KMS-11 (cell line): ENCODE data around the gene LGSN.

Experiments used
- H2AFZ ChIP-seq: fragments of 200-600 bp; sonication (generic); 2 replicates; pipeline ENCODE4 v1.6.1; 2016; ENCODE audit warnings: antibody characterized with exemption, mixed run types, low read depth
- H3K27ac ChIP-seq: fragments of 200-600 bp; sonication (generic); 2 replicates; pipeline ENCODE4 v1.6.1; 2016; ENCODE audit warnings: mild to moderate bottlenecking, mixed run types
- H3K27me3 ChIP-seq: fragments of 200-600 bp; sonication (generic); 2 replicates; pipeline ENCODE4 v1.6.1; 2017; ENCODE audit warnings: mild to moderate bottlenecking, low read depth, mixed run types, moderate library complexity; ENCODE audit not compliant: insufficient read depth
- H3K36me3 ChIP-seq: fragments of 200-600 bp; sonication (generic); 2 replicates; pipeline ENCODE4 v1.6.1; 2017; ENCODE audit warnings: mild to moderate bottlenecking, mixed run types; ENCODE audit not compliant: insufficient read depth
- H3K4me1 ChIP-seq: fragments of 200-600 bp; sonication (generic); 2 replicates; pipeline ENCODE4 v1.6.1; 2016; ENCODE audit warnings: mild to moderate bottlenecking, low read depth, mixed run types; ENCODE audit not compliant: poor library complexity, severe bottlenecking
- H3K4me2 ChIP-seq: fragments of 200-600 bp; sonication (generic); 2 replicates; pipeline ENCODE4 v1.7.0; 2016; ENCODE audit warnings: mild to moderate bottlenecking, mixed run types
- H3K4me3 ChIP-seq: fragments of 200-600 bp; sonication (generic); IDR thresholded peaks from 2 replicates; pipeline ENCODE4 v1.6.1; 2017; ENCODE audit warnings: low read depth, low read length, mixed read lengths; ENCODE audit not compliant: insufficient read depth
- H3K79me2 ChIP-seq: fragments of 200-600 bp; sonication (generic); 2 replicates; pipeline ENCODE4 v1.6.1; 2016; ENCODE audit warnings: low read depth, mixed run types; ENCODE audit not compliant: insufficient read depth
- H3K9ac ChIP-seq: fragments of 200-600 bp; sonication (generic); 2 replicates; pipeline ENCODE4 v1.6.1; 2016; ENCODE audit warnings: mild to moderate bottlenecking, mixed run types
- H4K20me1 ChIP-seq: fragments of 200-600 bp; sonication (generic); 2 replicates; pipeline ENCODE4 v1.6.1; 2016; ENCODE audit warnings: mild to moderate bottlenecking, mixed run types; ENCODE audit not compliant: insufficient read depth
- CTCF ChIP-seq: fragments of 200-600 bp; sonication (generic); conservative IDR thresholded peaks from 2 replicates; pipeline ENCODE4 v1.6.1; 2017; ENCODE audit warnings: low read depth, mild to moderate bottlenecking, antibody characterized with exemption, low read length, moderate library complexity, mixed read lengths

LGSN gene

DNA sequence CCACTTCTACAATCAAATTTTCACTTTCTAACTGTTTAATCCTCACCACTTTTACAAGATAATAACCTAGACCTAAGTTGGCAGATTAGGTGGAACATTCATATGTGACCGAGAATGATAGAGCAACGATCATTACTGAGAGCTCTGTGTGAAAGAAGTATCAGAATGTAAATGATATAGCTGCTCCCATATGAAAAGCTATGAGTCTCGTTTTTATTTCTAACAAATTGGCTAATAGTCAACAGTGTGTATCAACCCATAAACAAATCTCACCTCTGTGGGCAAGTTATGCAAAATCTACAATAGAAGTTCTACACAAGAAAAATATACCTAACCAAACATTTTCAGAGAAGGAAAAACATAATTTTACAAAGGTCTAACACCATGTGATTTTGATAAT lies 3.7 kb downstream of the LGSN start:
- no peak for TF ChIP-seq CTCF
- Histone ChIP-seq H3K4me2 (no peak overlapping the region), H3K79me2 (no peaks in the 10 kb centered on the region), H3K27me3 (no peaks in the 10 kb centered on the region), H4K20me1 (no peaks in the 10 kb centered on the region), H2AFZ (no peak overlapping the region), H3K4me1 (no peaks in the 10 kb centered on the region), H3K9ac (no peak overlapping the region), H3K36me3 (no peaks in the 10 kb centered on the region), H3K4me3 (no peak overlapping the region), H3K27ac (no peak overlapping the region)

GRCh38 chr6:63313111-63313510 lies 6.7 kb downstream of the LGSN start:
- TF ChIP-seq CTCF: no peak
- Histone ChIP-seq H3K4me3 (no peak overlapping the region), H3K27ac (no peak overlapping the region)

DNA sequence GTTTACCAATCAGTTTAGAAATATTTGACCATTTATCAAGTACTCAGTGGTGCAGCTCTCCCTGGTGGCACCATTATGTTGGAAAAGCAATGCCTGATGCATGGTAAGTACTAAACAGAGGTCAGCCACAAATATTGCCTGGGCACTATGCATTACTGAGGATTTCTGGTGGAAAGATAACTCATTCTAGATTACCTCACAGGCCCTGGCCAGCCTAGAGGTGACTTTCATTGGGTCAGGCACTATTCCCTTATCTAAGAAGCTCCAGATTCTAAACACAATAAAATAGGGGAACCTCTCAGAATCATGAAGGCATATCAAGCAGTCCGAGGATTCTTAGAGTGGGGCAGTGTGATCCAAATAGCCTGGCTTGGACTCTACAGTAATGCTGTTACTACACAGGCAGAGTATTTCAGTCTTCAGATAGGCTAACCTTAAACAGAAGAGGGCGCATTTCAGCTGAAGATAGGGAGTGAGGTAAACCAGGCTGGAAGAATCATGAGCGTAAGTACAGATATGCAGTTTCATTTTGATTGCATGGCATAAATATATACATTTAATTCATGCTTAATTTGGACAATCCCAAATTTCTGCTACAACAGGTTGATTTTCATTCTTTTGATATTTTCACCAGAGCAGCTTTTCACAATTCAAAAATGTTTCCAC lies 12.1 kb downstream of the LGSN start:
- no peaks in the 10 kb centered on the region for H3K79me2 ChIP-seq
- H2AFZ ChIP-seq: no peak overlapping the region
- H3K4me1 ChIP-seq: no peaks in the 10 kb centered on the region
- no peak overlapping the region for H3K4me2 ChIP-seq
- H3K27me3 ChIP-seq: no peaks in the 10 kb centered on the region
- H3K4me3 ChIP-seq: no peak overlapping the region
- no peak overlapping the region for H3K9ac ChIP-seq
- no peaks in the 10 kb centered on the region for H4K20me1 ChIP-seq
- H3K36me3 ChIP-seq: no peaks in the 10 kb centered on the region
- no peak for TF ChIP-seq CTCF
- no peak overlapping the region for H3K27ac ChIP-seq

More at GRCh38 chr6:63313111-63313510, 6.7 kb downstream of the LGSN start:
- Histone ChIP-seq H3K36me3 (no peaks in the 10 kb centered on the region), H3K79me2 (no peaks in the 10 kb centered on the region), H3K27me3 (no peaks in the 10 kb centered on the region), H3K4me1 (no peaks in the 10 kb centered on the region), H2AFZ (no peak overlapping the region), H3K9ac (no peak overlapping the region), H4K20me1 (no peaks in the 10 kb centered on the region), H3K4me2 (no peak overlapping the region)

DNA sequence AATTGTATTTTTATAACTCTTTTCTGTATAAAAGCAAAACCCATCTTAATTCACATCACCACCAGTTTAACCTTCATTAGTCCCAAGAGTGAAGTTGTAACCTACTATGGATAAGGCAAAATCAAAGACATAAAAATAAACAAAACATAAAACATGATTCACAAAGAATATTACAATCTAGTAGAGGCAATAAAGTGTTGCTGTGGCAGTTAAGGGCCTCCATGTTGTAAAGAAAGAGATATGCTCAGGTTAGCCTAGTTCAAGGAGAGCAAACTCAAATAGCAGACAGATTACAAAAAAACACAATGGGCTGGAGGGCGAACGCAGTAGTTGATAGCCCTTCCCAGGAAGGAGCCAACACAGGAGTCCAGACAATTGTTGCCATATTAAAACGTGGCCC lies 13.4 kb downstream of the LGSN start:
- Histone ChIP-seq H3K9ac (no peak overlapping the region), H3K27ac (no peak overlapping the region), H3K36me3 (no peaks in the 10 kb centered on the region), H4K20me1 (no peaks in the 10 kb centered on the region), H3K4me1 (no peaks in the 10 kb centered on the region), H3K4me2 (no peak overlapping the region), H3K27me3 (no peaks in the 10 kb centered on the region), H3K4me3 (no peak overlapping the region), H3K79me2 (no peaks in the 10 kb centered on the region), H2AFZ (no peak overlapping the region)
- no peak for TF ChIP-seq CTCF
